Posterior vena cava (tissue), 2 donors: ENCODE data around the gene GOLT1A. TPM values are rescaled to one million over a fixed set of nuclear protein-coding genes. Genes with fewer than 3 reads are reported as not detected.

ENCODE experiments used
- DNase-seq: peaks from one replicate; pipeline ENCODE4 v3.0.0-alpha.2; 2020; ENCODE audit warnings: low spot score
- intact Hi-C, 2 donors: fragments of 100-400 bp; cut with DNase I; formaldehyde crosslinking; loops; one replicate each; pipeline versions ENCODE4 v1.14.1 to v1.14.2; 2022 to 2023
- total RNA-seq, 2 donors: library from RNA; stranded (reverse); fragmentation: NEBNext Ultra II Directional; extraction: Animal tissue kit (Norgen Biotek cat#: 25700); gene quantifications; one replicate each; pipeline ENCODE4 v1.2.1, GENCODE V29; 2021
- donor health status: DM: yes; HTN: yes; CAD: no.
- donor health status: DM: yes; HTN: yes; CAD: no.

Gene GOLT1A
- total RNA-seq, 2 donors from 2014 or later, result not detected

- intact Hi-C loops, result no loop called here
- no peak for DNase-seq
Observed at GRCh38 chr1:204223129-204223860, 9.5 kb upstream of the GOLT1A start.

- intact Hi-C loops, result no loop called here
- DNase-seq, result no peak
Observed at GRCh38 chr1:204222764-204223055, 8.9 kb upstream of the GOLT1A start.

GRCh38 chr1:204222006-204222763 is 8.4 kb upstream of the GOLT1A start:
- no peak for DNase-seq
- intact Hi-C loops, result no loop called here

GRCh38 chr1:204221271-204221670 is 7.5 kb upstream of the GOLT1A start:
- intact Hi-C loops, result no loop called here
- no peak for DNase-seq

GRCh38 chr1:204219971-204220616 is 6.3 kb upstream of the GOLT1A start:
- intact Hi-C loops, result no loop called here
- DNase-seq, result no peak

- no peak for DNase-seq
- intact Hi-C loops, result no loop called here
Observed at GRCh38 chr1:204218552-204218951, 4.8 kb upstream of the GOLT1A start.

GRCh38 chr1:204217648-204218000 is 3.8 kb upstream of the GOLT1A start:
- no peak for DNase-seq
- intact Hi-C loops, result no loop called here

GRCh38 chr1:204216880-204217647 is 3.3 kb upstream of the GOLT1A start:
- DNase-seq, result no peak
- intact Hi-C loops, result no loop called here

- no peak for DNase-seq
- intact Hi-C loops, result no loop called here
Observed at GRCh38 chr1:204216236-204216635, 2.4 kb upstream of the GOLT1A start.

GRCh38 chr1:204212715-204213114 is 1.1 kb downstream of the GOLT1A start:
- intact Hi-C loops, result loop anchor here (5.0 kb wide), 2 partner anchors 50 to 150 kb away; no protein-coding TSS in a partner anchor

GRCh38 chr1:204211046-204211445 is 2.7 kb downstream of the GOLT1A start:
- intact Hi-C loops, result loop anchor here (5.0 kb wide), 2 partner anchors 49 to 151 kb away; no protein-coding TSS in a partner anchor
- no peak for DNase-seq

More at GRCh38 chr1:204212715-204213114, 1.1 kb downstream of the GOLT1A start:
- no peak for DNase-seq

- intact Hi-C loops, result no loop called here
- peak; percentile 89 for DNase-seq
Observed at GRCh38 chr1:204207136-204207616, 6.6 kb downstream of the GOLT1A start.

- intact Hi-C loops, result no loop called here
- no peak for DNase-seq
Observed at GRCh38 chr1:204206121-204206520, 7.7 kb downstream of the GOLT1A start.

GRCh38 chr1:204205486-204205885 is 8.3 kb downstream of the GOLT1A start:
- intact Hi-C loops, result no loop called here
- DNase-seq, result no peak

- DNase-seq, result no peak
- intact Hi-C loops, result loop anchor here in 1 of 2 donors (5.0 kb wide), 1 partner anchor 38 kb away; the partner anchor contains the start of gene REN
Observed at GRCh38 chr1:204204944-204205343, 8.8 kb downstream of the GOLT1A start.

- DNase-seq, result no peak
- intact Hi-C loops, result loop anchor here in 1 of 2 donors (5.0 kb wide), 1 partner anchor 36 kb away; the partner anchor contains the start of gene REN
Observed at GRCh38 chr1:204203206-204203767, 10.5 kb downstream of the GOLT1A start.

GRCh38 chr1:204202481-204202880 is 11.3 kb downstream of the GOLT1A start:
- DNase-seq, result no peak
- intact Hi-C loops, result loop anchor here in 1 of 2 donors (5.0 kb wide), 1 partner anchor 35 kb away; the partner anchor contains the start of gene REN

GRCh38 chr1:204201348-204202040 is 12.3 kb downstream of the GOLT1A start:
- DNase-seq, result no peak
- intact Hi-C loops, result loop anchor here in 1 of 2 donors (5.0 kb wide), 1 partner anchor 34 kb away; the partner anchor contains the start of gene REN
